Choroid plexus epithelial cell (primary cell): ENCODE results near the gene TBC1D22A.
"Not testable (repeated sequence)": the region's sequence is repeated elsewhere in the genome, so short reads cannot be mapped to it uniquely, and the experiment has no call there.

ENCODE experiments used
- DNase-seq: peaks from one replicate; pipeline ENCODE4 v3.0.0-alpha.2; 2010; ENCODE audit warnings: low read depth
- H3K4me3 ChIP-seq: 2 replicates; pipeline ENCODE4 v1.5.1; 2011; ENCODE audit warnings: low read depth, mild to moderate bottlenecking, control low read depth, low read length, moderate library complexity
- CTCF ChIP-seq: conservative IDR thresholded peaks from 2 replicates; pipeline ENCODE4 v1.5.1; 2011; ENCODE audit warnings: low read depth, mild to moderate bottlenecking, control low read depth, inconsistent platforms, low read length, moderate library complexity

TBC1D22A gene

GRCh38 chr22:47136671-47137070 lies 374.2 kb downstream of the TBC1D22A start:
- DNase-seq = no peak
- H3K4me3 ChIP-seq = no peak overlapping the region
- TF ChIP-seq CTCF = no peak

- TF ChIP-seq CTCF = no peak
- no peak overlapping the region for H3K4me3 ChIP-seq
- DNase-seq = no peak
Measured at GRCh38 chr22:47139013-47139789, 376.8 kb downstream of the TBC1D22A start.

GRCh38 chr22:47139790-47140119 lies 377.3 kb downstream of the TBC1D22A start:
- no peak overlapping the region for H3K4me3 ChIP-seq
- TF ChIP-seq CTCF = no peak
- DNase-seq = no peak

GRCh38 chr22:47140975-47141374 lies 378.5 kb downstream of the TBC1D22A start:
- H3K4me3 ChIP-seq, DNase-seq: not testable (repeated sequence)

- no peak for TF ChIP-seq CTCF
- no peak for DNase-seq
- H3K4me3 ChIP-seq = no peak overlapping the region
Measured at GRCh38 chr22:47142427-47143046, 380.1 kb downstream of the TBC1D22A start.

GRCh38 chr22:47143249-47143938 lies 380.9 kb downstream of the TBC1D22A start:
- no peak for TF ChIP-seq CTCF

GRCh38 chr22:47144076-47144765 lies 381.8 kb downstream of the TBC1D22A start:
- H3K4me3 ChIP-seq = no peak overlapping the region
- no peak for TF ChIP-seq CTCF
- DNase-seq = no peak

More at GRCh38 chr22:47143249-47143938, 380.9 kb downstream of the TBC1D22A start:
- H3K4me3 ChIP-seq = no peak overlapping the region
- DNase-seq = no peak
